Measurements from ENCODE around the gene GNA12. TPM values are rescaled to one million over a fixed set of nuclear protein-coding genes. Genes with fewer than 3 reads are reported as not detected.

The GNA12 gene
- total RNA-seq, 1 experiment from 2014 or later = 63.8 TPM

DNA sequence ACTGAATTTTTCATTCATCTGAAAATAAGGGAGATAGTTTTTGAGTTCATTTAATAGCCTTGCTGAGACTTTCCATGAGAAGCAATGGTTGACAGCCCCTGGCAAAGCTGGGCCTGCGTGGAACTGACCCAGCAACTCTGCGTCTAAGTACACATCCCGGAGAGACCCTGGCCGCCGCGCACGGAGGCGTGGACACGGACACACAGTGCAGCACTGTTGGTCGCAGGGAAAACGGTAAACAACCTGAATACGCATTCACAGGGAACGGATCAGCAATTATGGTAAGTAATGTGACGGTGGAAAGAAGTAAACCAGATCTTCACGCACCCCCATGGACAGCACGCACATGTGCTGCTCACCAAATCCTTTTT, 28.2 kb downstream of the GNA12 start:
- no peaks in the 10 kb centered on the region for H3K27me3 ChIP-seq (replicated peaks; ENCODE audit: control insufficient read depth, insufficient read depth, low read length)
- H3K4me3 ChIP-seq (ENCODE audit: low read depth, low read length) = no peak overlapping the region
- H3K27me3 Mint-ChIP-seq (ENCODE audit: insufficient read depth, unreplicated experiment) = no peaks in the 10 kb centered on the region
- no TSS peak for BruUV-seq (replicated peaks)
- H3K4me1 Mint-ChIP-seq (ENCODE audit: low read depth, unreplicated experiment) = peaks cover 33% of the 10 kb centered on the region
- POLR2A ChIA-PET = no interaction called here
- no peak overlapping the region for H3K27ac Mint-ChIP-seq (ENCODE audit: unreplicated experiment)
- TF ChIP-seq, protein P1, sequence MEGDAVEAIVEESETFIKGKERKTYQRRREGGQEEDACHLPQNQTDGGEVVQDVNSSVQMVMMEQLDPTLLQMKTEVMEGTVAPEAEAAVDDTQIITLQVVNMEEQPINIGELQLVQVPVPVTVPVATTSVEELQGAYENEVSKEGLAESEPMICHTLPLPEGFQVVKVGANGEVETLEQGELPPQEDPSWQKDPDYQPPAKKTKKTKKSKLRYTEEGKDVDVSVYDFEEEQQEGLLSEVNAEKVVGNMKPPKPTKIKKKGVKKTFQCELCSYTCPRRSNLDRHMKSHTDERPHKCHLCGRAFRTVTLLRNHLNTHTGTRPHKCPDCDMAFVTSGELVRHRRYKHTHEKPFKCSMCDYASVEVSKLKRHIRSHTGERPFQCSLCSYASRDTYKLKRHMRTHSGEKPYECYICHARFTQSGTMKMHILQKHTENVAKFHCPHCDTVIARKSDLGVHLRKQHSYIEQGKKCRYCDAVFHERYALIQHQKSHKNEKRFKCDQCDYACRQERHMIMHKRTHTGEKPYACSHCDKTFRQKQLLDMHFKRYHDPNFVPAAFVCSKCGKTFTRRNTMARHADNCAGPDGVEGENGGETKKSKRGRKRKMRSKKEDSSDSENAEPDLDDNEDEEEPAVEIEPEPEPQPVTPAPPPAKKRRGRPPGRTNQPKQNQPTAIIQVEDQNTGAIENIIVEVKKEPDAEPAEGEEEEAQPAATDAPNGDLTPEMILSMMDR (IDR thresholded peaks at IDR 0.05; ENCODE audit: insufficient read depth in 1 of 2, low read depth in 1 of 2, low read length in 1 of 2, severe bottlenecking in 1 of 2, unreplicated experiment in 1 of 2) = no peak
- H3K4me1 ChIP-seq = peaks cover 25% of the 10 kb centered on the region
- peaks cover 28% of the 10 kb centered on the region for H3K36me3 Mint-ChIP-seq (ENCODE audit: insufficient read depth, unreplicated experiment)
- no peaks in the 10 kb centered on the region for H3K9me3 Mint-ChIP-seq (ENCODE audit: unreplicated experiment)
- no peak overlapping the region for H3K4me3 Mint-ChIP-seq (ENCODE audit: unreplicated experiment)
- no peaks in the 10 kb centered on the region for H3K9me3 ChIP-seq
- H3K36me3 ChIP-seq (ENCODE audit: control insufficient read depth, insufficient read depth, low read length) = no peaks in the 10 kb centered on the region; the same call in 1 of the 2 replicates
- CTCF ChIA-PET = no interaction called here
- no peak for DNase-seq
- intact Hi-C loops (cut with micrococcal nuclease; ENCODE audit: unreplicated experiment) = no loop called here

DNA sequence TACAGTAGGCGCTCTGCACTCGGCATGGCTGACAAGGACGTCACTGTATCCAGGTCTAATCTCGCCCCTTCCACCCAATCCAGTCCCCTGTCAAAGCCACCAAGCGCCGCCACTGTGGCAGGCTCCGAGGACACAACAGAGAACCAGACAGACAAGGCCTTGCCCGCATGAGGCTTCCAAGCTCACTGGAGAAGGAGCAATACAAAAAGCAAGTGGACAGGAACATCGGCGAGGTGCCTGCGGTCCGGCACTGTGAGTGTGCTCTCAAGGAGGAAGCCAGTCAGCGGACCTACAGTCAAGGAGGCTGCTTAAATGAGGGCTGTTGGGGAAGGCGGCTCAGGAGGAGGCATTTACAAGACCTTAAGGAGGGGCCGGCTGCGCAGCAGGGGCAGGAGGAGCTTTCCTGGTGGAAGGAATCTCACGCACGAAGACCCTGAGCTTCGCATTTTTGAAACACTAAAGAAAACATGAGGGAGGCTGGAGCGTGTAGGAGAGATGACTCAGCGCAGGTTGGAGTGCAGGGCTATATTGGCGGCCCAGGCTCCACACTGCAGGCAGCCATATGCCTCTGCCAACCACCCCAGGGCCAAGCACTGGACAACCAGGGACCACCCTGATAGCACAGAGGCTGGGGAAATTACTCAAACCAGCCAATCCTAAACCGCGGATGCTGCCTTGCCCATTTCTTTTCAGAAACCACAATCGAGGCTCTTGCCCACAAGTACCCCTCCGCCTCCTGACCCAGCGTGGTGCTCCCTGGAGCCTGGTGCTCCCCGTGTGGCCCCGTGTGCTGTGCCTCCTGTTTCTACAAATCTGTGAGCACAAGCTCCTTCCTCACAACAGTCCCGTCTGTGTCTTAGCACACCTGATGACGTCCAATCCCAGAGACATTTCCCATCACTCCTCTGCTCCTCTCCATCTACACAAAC, 28.9 kb downstream of the GNA12 start:
- H3K4me1 ChIP-seq = peaks cover 27% of the 10 kb centered on the region
- ChIA-PET CTCF (interaction anchor here (0.6 kb wide), 1 partner anchor 12 kb away, joined by 8 read pairs; no protein-coding TSS in a partner anchor), POLR2A (no interaction called here)

DNA sequence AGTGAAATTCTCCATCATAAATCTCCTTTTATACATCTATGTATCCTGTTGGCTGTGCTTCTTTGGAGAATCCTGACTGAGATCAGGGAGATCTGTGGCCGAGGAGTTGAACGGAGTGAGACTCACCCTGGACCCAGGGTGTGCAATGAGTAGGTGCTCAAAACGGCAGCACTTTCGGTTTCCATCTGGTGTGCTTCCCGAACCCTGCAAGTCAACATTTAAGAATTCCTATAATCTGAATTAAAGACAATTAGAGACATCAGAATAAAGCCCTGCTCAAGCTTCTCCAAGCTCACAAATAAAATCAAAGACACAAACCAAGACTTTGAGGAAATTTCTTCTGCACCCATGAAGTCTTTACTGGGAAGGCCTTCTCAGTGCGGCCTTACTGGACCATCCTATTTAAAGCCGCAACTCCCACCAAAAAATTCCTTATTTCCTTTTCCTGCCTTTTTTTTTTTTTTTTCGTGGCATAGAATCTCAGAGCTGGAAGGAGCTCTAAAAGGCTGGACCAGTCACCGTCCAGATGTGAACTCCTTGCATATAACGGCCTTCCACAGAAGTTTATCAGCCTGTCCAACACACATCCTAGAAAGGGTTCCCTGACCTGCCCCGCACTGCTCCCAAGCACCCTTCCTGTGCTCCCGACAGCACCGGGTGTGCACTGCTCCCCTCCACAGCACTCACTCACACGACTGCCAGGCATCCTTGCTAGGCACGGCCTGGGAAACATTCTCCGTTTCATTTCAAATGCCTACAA, 29.7 kb downstream of the GNA12 start:
- Mint-ChIP-seq H3K36me3 (ENCODE audit: insufficient read depth, unreplicated experiment) (peaks cover 22% of the 10 kb centered on the region), H3K9me3 (ENCODE audit: unreplicated experiment) (no peaks in the 10 kb centered on the region), H3K4me3 (ENCODE audit: unreplicated experiment) (no peak overlapping the region), H3K27me3 (ENCODE audit: insufficient read depth, unreplicated experiment) (no peaks in the 10 kb centered on the region), H3K27ac (ENCODE audit: unreplicated experiment) (peak overlapping the region; percentile 0), H3K4me1 (ENCODE audit: low read depth, unreplicated experiment) (peaks cover 38% of the 10 kb centered on the region)
- no peak for DNase-seq
- no TSS peak for BruUV-seq (replicated peaks)
- Histone ChIP-seq H3K4me3 (ENCODE audit: low read depth, low read length) (no peak overlapping the region), H3K27me3 (replicated peaks; ENCODE audit: control insufficient read depth, insufficient read depth, low read length) (no peaks in the 10 kb centered on the region), H3K36me3 (ENCODE audit: control insufficient read depth, insufficient read depth, low read length) (no peaks in the 10 kb centered on the region; the same call in 1 of the 2 replicates), H3K9me3 (no peaks in the 10 kb centered on the region), H3K4me1 (peaks cover 30% of the 10 kb centered on the region)
- ChIA-PET POLR2A (interaction anchor here (0.7 kb wide), 1 partner anchor 264 kb away, joined by 8 read pairs; no protein-coding TSS in a partner anchor), CTCF (interaction anchor here (0.6 to 0.7 kb wide), 2 partner anchors 11 to 20 kb away, joined by 3 to 8 read pairs; no protein-coding TSS in a partner anchor)
- TF ChIP-seq, protein P1 (IDR thresholded peaks at IDR 0.05; ENCODE audit: insufficient read depth in 1 of 2, low read depth in 1 of 2, low read length in 1 of 2, severe bottlenecking in 1 of 2, unreplicated experiment in 1 of 2) = no peak
- intact Hi-C loops (cut with micrococcal nuclease; ENCODE audit: unreplicated experiment) = no loop called here

More for the DNA sequence above, 28.9 kb downstream of the GNA12 start:
- intact Hi-C loops (cut with micrococcal nuclease; ENCODE audit: unreplicated experiment) = no loop called here
- Histone ChIP-seq H3K9me3 (no peaks in the 10 kb centered on the region), H3K36me3 (ENCODE audit: control insufficient read depth, insufficient read depth, low read length) (no peaks in the 10 kb centered on the region; the same call in 1 of the 2 replicates), H3K27me3 (replicated peaks; ENCODE audit: control insufficient read depth, insufficient read depth, low read length) (no peaks in the 10 kb centered on the region), H3K4me3 (ENCODE audit: low read depth, low read length) (no peak overlapping the region)
- no peaks in the 10 kb centered on the region for H3K27me3 Mint-ChIP-seq (ENCODE audit: insufficient read depth, unreplicated experiment)
- no TSS peak for BruUV-seq (replicated peaks)
- H3K4me1 Mint-ChIP-seq (ENCODE audit: low read depth, unreplicated experiment) = peaks cover 38% of the 10 kb centered on the region
- H3K9me3 Mint-ChIP-seq (ENCODE audit: unreplicated experiment) = no peaks in the 10 kb centered on the region
- peak overlapping the region; percentile 0 for H3K27ac Mint-ChIP-seq (ENCODE audit: unreplicated experiment)
- no peak overlapping the region for H3K4me3 Mint-ChIP-seq (ENCODE audit: unreplicated experiment)
- TF ChIP-seq, protein P1 (IDR thresholded peaks at IDR 0.05; ENCODE audit: insufficient read depth in 1 of 2, low read depth in 1 of 2, low read length in 1 of 2, severe bottlenecking in 1 of 2, unreplicated experiment in 1 of 2) = no peak
- peaks cover 28% of the 10 kb centered on the region for H3K36me3 Mint-ChIP-seq (ENCODE audit: insufficient read depth, unreplicated experiment)
- no peak for DNase-seq
